Loucy (cell line): ENCODE results near the gene TMEM87B.

ENCODE experiments used
- EZH2phosphoT487 ChIP-seq: fragments of 200-600 bp; IDR thresholded peaks from 2 replicates; pipeline ENCODE4 v1.6.1; 2018; ENCODE audit warnings: antibody characterized with exemption, mild to moderate bottlenecking, moderate library complexity, borderline replicate concordance
- TF ChIP-seq, protein P1 (sequence below): fragments of 200-600 bp; sonication (generic); conservative IDR thresholded peaks from 2 replicates; pipeline ENCODE4 v1.5.1; 2014; ENCODE audit warnings: mild to moderate bottlenecking, antibody characterized with exemption, low read length

DNA sequence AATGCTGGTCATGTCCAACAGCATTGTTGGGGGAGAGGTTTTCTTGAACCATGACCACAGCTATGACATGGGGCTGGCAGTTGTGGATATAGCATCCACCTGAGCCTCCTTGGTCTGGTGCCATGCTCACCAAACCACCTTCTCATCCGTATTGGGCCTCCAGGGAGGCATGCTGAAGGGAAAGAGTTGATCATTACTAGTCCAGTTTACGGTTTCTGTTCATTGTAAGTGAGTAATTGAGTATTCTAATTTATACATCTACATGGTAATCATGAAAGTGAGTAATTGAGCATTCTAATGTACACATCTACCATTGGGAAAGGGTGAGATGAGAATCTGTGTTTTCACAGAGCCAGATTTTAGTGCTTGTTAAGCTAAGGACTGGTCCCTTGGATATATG is 6.8 kb downstream of the TMEM87B start:
- TF ChIP-seq, protein P1, sequence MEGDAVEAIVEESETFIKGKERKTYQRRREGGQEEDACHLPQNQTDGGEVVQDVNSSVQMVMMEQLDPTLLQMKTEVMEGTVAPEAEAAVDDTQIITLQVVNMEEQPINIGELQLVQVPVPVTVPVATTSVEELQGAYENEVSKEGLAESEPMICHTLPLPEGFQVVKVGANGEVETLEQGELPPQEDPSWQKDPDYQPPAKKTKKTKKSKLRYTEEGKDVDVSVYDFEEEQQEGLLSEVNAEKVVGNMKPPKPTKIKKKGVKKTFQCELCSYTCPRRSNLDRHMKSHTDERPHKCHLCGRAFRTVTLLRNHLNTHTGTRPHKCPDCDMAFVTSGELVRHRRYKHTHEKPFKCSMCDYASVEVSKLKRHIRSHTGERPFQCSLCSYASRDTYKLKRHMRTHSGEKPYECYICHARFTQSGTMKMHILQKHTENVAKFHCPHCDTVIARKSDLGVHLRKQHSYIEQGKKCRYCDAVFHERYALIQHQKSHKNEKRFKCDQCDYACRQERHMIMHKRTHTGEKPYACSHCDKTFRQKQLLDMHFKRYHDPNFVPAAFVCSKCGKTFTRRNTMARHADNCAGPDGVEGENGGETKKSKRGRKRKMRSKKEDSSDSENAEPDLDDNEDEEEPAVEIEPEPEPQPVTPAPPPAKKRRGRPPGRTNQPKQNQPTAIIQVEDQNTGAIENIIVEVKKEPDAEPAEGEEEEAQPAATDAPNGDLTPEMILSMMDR: no peak
- TF ChIP-seq EZH2phosphoT487: no peak
